Tibial nerve (tissue), 4 donors: ENCODE data around the gene PCDHGB7.
"Not testable (repeated sequence)": the region's sequence is repeated elsewhere in the genome, so short reads cannot be mapped to it uniquely, and the experiment has no call there.

Experiments used
- CTCF ChIP-seq, 5 experiments: fragments of 200-600 bp in 3 of 5; fragments of 450-650 bp in 2 of 5; sonication (generic) in 3 of 5; IDR thresholded peaks; one replicate each; pipeline ENCODE4 v1.5.1; 2016 to 2019; ENCODE audit warnings: antibody characterized with exemption in 5 of 5, mild to moderate bottlenecking in 3 of 5, moderate library complexity in 2 of 5
- EP300 ChIP-seq, 2 donors: sonication (generic); formaldehyde crosslinking; IDR thresholded peaks; one replicate each; pipeline ENCODE4 v1.6.1; 2017; ENCODE audit warnings: antibody characterized with exemption in 2 of 2, mild to moderate bottlenecking in 1 of 2
- POLR2A ChIP-seq, 2 donors: fragments of 450-650 bp; IDR thresholded peaks; one replicate each; pipeline ENCODE4 v1.6.1; 2017; ENCODE audit warnings: antibody characterized with exemption in 2 of 2, mild to moderate bottlenecking in 2 of 2, moderate library complexity in 2 of 2

GRCh38 chr5:141375444-141376155 lies 41.9 kb upstream of the PCDHGB7 start:
- TF ChIP-seq CTCF, POLR2A, EP300 (IDR thresholded peaks at IDR 0.05): not testable (repeated sequence)
